Upper lobe of left lung (tissue), 6 donors: ENCODE results near the gene FAM151B. TPM values are rescaled to one million over a fixed set of nuclear protein-coding genes. Genes with fewer than 3 reads are reported as not detected.
A peak's percentile ranks its signal among the peaks of the same experiment; 100 is the strongest.

Experiments
- ATAC-seq, 2 donors: fragments of 200-7000 bp; cut with Tn5 transposase; one replicate each; pipeline ENCODE4 v1.9.1; 2022; ENCODE audit warnings: mild to moderate bottlenecking in 2 of 2, moderate library complexity in 2 of 2; ENCODE audit not compliant: low FRiP score in 2 of 2
- DNase-seq, 2 donors: peaks; one replicate each; pipeline ENCODE4 v3.0.0-alpha.2; 2019 to 2020
- H3K27ac ChIP-seq, 4 donors: fragments of 200-600 bp; sonication (generic); one replicate each; pipeline ENCODE4 v1.5.1; 2016 to 2019
- H3K27me3 ChIP-seq, 4 donors: fragments of 200-600 bp; sonication (generic); one replicate each; pipeline ENCODE4 v1.5.1; 2017 to 2019
- H3K36me3 ChIP-seq, 4 donors: fragments of 200-600 bp; sonication (generic); one replicate each; pipeline ENCODE4 v1.5.1; 2016 to 2019
- H3K4me1 ChIP-seq, 4 donors: fragments of 200-600 bp; sonication (generic); one replicate each; pipeline ENCODE4 v1.5.1; 2018 to 2019
- H3K4me3 ChIP-seq, 4 donors: fragments of 200-600 bp; sonication (generic); one replicate each; pipeline ENCODE4 v1.5.1; 2017 to 2019; ENCODE audit warnings: mild to moderate bottlenecking in 2 of 4, moderate library complexity in 1 of 4
- H3K9me3 ChIP-seq, 4 donors: fragments of 200-600 bp; sonication (generic); one replicate each; pipeline ENCODE4 v1.5.1; 2018 to 2019
- EP300 ChIP-seq, 4 donors: sonication (generic); formaldehyde crosslinking; IDR thresholded peaks; one replicate each; pipeline ENCODE4 v1.5.1; 2017; ENCODE audit warnings: antibody characterized with exemption in 4 of 4, control low read depth in 2 of 4
- POLR2A ChIP-seq, 4 donors: fragments of 450-650 bp; IDR thresholded peaks; one replicate each; pipeline ENCODE4 v1.5.1; 2016 to 2017; ENCODE audit warnings: antibody characterized with exemption in 4 of 4, mild to moderate bottlenecking in 2 of 4
- POLR2AphosphoS5 ChIP-seq, 2 donors: sonication (generic); formaldehyde crosslinking; IDR thresholded peaks; one replicate each; pipeline ENCODE4 v1.5.1; 2017; ENCODE audit warnings: antibody characterized with exemption in 2 of 2
- WGBS, 2 donors: methylation state at CpG; one replicate each; pipeline ENCODE4 v1.1.5; 2017 to 2018; 5-methylcytosine and 5-hydroxymethylcytosine counted together
- total RNA-seq, 6 donors: library from RNA; depleted of rRNA in 4 of 6; stranded (reverse); fragments of >200 nt in 4 of 6; gene quantifications; one replicate each; pipeline versions ENCODE4 v1.1.0 to v1.2.1, GENCODE V29; 2016 to 2021
- TF ChIP-seq, protein P1 (sequence below), 6 experiments: fragments of 450-650 bp in 4 of 6; fragments of 200-600 bp in 2 of 6; sonication (generic) in 2 of 6; IDR thresholded peaks; one replicate each; pipeline ENCODE4 v1.5.1; 2016 to 2019; ENCODE audit warnings: antibody characterized with exemption in 6 of 6
- donor health status: DM: no; HTN: no; CAD: no; lungs with moderate emphysema.
- donor health status: DM: no; HTN: yes; CAD: no; lungs with severe emphysema.

The FAM151B gene
- total RNA-seq, 6 donors from 2014 or later = 0.78 to 5.2 (median 2.7) TPM

DNA sequence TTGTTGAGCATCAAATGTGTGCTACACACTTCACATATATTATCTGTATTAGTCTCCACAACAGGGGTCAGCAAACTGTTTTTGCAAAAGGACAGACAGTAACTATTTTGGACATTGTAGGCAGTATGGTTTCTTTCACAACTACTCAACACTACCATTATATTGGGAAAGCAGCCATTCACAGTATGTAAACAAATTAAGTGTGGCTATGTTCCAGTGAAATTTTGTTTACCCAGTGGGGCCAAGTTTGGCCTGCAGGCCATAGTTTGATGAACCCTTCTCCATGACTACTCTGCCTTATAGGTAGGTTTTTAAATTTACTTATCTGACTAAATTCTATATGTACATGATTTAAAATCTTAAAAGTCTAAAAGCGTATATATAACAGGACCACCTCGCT lies 13.0 kb upstream of the FAM151B start:
- no peak for TF ChIP-seq EP300 (IDR thresholded peaks at IDR 0.05)
- TF ChIP-seq, protein P1, sequence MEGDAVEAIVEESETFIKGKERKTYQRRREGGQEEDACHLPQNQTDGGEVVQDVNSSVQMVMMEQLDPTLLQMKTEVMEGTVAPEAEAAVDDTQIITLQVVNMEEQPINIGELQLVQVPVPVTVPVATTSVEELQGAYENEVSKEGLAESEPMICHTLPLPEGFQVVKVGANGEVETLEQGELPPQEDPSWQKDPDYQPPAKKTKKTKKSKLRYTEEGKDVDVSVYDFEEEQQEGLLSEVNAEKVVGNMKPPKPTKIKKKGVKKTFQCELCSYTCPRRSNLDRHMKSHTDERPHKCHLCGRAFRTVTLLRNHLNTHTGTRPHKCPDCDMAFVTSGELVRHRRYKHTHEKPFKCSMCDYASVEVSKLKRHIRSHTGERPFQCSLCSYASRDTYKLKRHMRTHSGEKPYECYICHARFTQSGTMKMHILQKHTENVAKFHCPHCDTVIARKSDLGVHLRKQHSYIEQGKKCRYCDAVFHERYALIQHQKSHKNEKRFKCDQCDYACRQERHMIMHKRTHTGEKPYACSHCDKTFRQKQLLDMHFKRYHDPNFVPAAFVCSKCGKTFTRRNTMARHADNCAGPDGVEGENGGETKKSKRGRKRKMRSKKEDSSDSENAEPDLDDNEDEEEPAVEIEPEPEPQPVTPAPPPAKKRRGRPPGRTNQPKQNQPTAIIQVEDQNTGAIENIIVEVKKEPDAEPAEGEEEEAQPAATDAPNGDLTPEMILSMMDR (IDR thresholded peaks at IDR 0.05) = no peak
- no peak for TF ChIP-seq POLR2AphosphoS5 (IDR thresholded peaks at IDR 0.05)
- no peak for TF ChIP-seq POLR2A (IDR thresholded peaks at IDR 0.05)
- no peaks in the 10 kb centered on the region for H3K4me1 ChIP-seq
- H3K27me3 ChIP-seq = no peaks in the 10 kb centered on the region
- peaks cover 0 to 61% (median 22%) of the 10 kb centered on the region in 4 donors for H3K36me3 ChIP-seq
- ATAC-seq (no peak), DNase-seq (no peak)
- no peak overlapping the region for H3K27ac ChIP-seq
- whole genome bisulfite sequencing, 2 donors = 96 to 100% methylated on average over 2 of the region's 2 CpGs
- H3K4me3 ChIP-seq = no peak overlapping the region
- peaks cover 5 to 6% (median 6%) of the 10 kb centered on the region in 4 donors for H3K9me3 ChIP-seq

GRCh38 chr5:80479713-80480112 lies 8.2 kb upstream of the FAM151B start:
- Histone ChIP-seq H3K27ac (no peak overlapping the region), H3K4me1 (no peaks in the 10 kb centered on the region), H3K9me3 (peaks cover 0 to 11% (median 2%) of the 10 kb centered on the region in 4 donors), H3K36me3 (peaks cover 0 to 32% (median 11%) of the 10 kb centered on the region in 4 donors), H3K4me3 (no peak overlapping the region), H3K27me3 (no peaks in the 10 kb centered on the region)
- TF ChIP-seq POLR2A (IDR thresholded peaks at IDR 0.05) = no peak
- TF ChIP-seq, protein P1 (IDR thresholded peaks at IDR 0.05) = no peak
- no peak for DNase-seq
- ATAC-seq = no peak

DNA sequence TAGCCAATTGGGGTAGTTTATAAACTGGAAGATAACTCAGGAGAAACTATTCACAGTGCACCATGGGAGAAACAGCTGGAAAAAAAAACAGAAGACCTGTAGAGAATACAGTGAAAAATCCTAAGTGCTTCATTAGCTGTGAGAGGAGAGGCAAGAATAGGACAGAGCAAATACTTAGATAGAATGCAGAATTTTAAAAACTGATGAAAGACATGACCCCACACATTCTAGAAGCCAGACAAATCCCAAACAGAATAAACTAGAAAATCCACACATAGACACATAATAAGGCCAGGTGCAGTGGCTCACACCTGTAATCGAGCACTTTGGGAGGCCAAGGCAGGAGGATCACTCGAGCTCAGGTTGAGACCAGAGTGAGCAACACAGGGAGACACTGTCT lies 7.5 kb upstream of the FAM151B start:
- DNase-seq = no peak
- TF ChIP-seq, protein P1 (IDR thresholded peaks at IDR 0.05) = no peak
- no peak for TF ChIP-seq EP300 (IDR thresholded peaks at IDR 0.05)
- no peak for TF ChIP-seq POLR2A (IDR thresholded peaks at IDR 0.05)
- Histone ChIP-seq H3K27me3 (no peaks in the 10 kb centered on the region), H3K27ac (no peak overlapping the region), H3K9me3 (peaks cover 0 to 11% (median 2%) of the 10 kb centered on the region in 4 donors), H3K36me3 (peaks cover 0 to 26% (median 5%) of the 10 kb centered on the region in 4 donors), H3K4me1 (no peaks in the 10 kb centered on the region), H3K4me3 (no peak overlapping the region)
- WGBS, 2 donors = 97 to 100% methylated on average over 2 of the region's 2 CpGs
- ATAC-seq = no peak

DNA sequence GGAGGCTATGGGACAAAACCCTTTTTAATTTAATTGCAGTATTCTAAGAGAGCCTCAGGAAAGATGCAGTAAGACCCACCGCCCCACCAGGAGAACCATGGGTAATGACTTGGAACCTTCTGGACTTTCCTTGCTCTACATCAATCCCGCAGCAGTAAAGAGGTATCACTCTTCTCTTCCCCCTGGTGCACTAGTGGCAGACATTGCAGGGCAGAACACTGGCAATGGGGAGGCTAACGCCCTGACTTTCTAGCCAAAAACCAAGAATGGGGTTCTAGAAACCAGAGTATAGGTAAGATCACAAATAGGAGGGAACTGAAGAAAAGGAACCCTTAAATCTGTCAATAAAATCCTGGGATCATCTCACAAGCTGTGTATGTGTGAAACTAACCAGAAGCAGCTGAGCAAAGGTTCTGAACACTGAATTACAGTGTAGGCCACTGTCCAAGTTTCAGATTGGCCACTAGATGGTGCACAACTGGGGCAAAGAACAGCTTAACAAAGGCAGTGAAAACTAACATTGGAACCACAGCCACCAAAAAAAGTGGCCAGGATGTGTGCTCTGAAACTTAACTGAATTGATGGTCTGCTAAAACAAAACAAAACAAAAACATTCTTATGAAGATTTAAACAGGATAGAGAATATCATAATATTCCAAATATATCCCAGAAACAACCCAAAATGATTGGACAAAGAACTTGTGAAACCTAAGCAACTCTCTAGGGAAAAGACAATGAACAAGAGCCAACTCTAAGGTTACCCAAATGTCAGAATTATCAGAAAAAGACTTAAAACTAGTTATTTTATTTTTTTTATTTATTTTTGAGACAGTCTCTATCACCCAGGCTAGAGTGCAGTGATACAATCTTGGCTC lies 6.6 kb upstream of the FAM151B start:
- H3K36me3 ChIP-seq = peaks cover 0 to 18% (median 2%) of the 10 kb centered on the region in 4 donors
- DNase-seq (peak in 1 of 2 donors; percentile 40), ATAC-seq (peak; percentile 77 to 80)
- H3K4me3 ChIP-seq = no peak overlapping the region
- H3K27me3 ChIP-seq = no peaks in the 10 kb centered on the region
- H3K27ac ChIP-seq = no peak overlapping the region
- 94 to 96% methylated on average over 3 of the region's 3 CpGs for WGBS, 2 donors
- H3K4me1 ChIP-seq = no peaks in the 10 kb centered on the region
- H3K9me3 ChIP-seq = peaks cover 0 to 11% (median 2%) of the 10 kb centered on the region in 4 donors
- TF ChIP-seq POLR2AphosphoS5 (IDR thresholded peaks at IDR 0.05) = no peak
- no peak for TF ChIP-seq POLR2A (IDR thresholded peaks at IDR 0.05)
- TF ChIP-seq, protein P1 (IDR thresholded peaks at IDR 0.05) = peak in 5 of 6 experiments; percentile 46 to 69 (median 57)
